Hepatocyte (in vitro differentiated cells): Measurements from ENCODE around the gene UTF1. TPM values are rescaled to one million over a fixed set of nuclear protein-coding genes. Genes with fewer than 3 reads are reported as not detected.

Source experiments
- DNase-seq: peaks from one replicate; pipeline ENCODE4 v3.0.0-alpha.2; 2016; ENCODE audit warnings: low spot score
- H2AFZ ChIP-seq: fragments of 200-600 bp; sonication (generic); 2 replicates; pipeline ENCODE4 v1.6.0; 2016; ENCODE audit warnings: antibody characterized with exemption, mild to moderate bottlenecking
- H3K27ac ChIP-seq: fragments of 200-600 bp; sonication (generic); 2 replicates; pipeline ENCODE4 v1.5.1; 2016; ENCODE audit warnings: mild to moderate bottlenecking
- H3K27me3 ChIP-seq: fragments of 200-600 bp; sonication (generic); 2 replicates; pipeline ENCODE4 v1.6.1; 2016
- H3K36me3 ChIP-seq: fragments of 200-600 bp; sonication (generic); replicated peaks from 2 replicates; pipeline ENCODE4 v1.5.1; 2016; ENCODE audit warnings: low read depth; ENCODE audit not compliant: insufficient read depth
- H3K4me1 ChIP-seq: fragments of 200-600 bp; sonication (generic); 2 replicates; pipeline ENCODE4 v1.5.1; 2016; ENCODE audit warnings: mild to moderate bottlenecking, moderate library complexity; ENCODE audit not compliant: insufficient read depth
- H3K4me2 ChIP-seq: fragments of 200-600 bp; sonication (generic); 2 replicates; pipeline ENCODE4 v1.6.0; 2016
- H3K4me3 ChIP-seq: fragments of 200-600 bp; sonication (generic); 2 replicates; pipeline ENCODE4 v1.5.1; 2016; ENCODE audit warnings: mild to moderate bottlenecking
- H3K79me2 ChIP-seq: fragments of 200-600 bp; sonication (generic); 2 replicates; pipeline ENCODE4 v1.6.0; 2017; ENCODE audit warnings: mild to moderate bottlenecking
- H3K9me2 ChIP-seq: fragments of 200-600 bp; sonication (generic); replicated peaks from 2 replicates; pipeline ENCODE4 v1.6.0; 2017; ENCODE audit warnings: mild to moderate bottlenecking; ENCODE audit not compliant: insufficient read depth
- H3K9me3 ChIP-seq: fragments of 200-600 bp; sonication (generic); 2 replicates; pipeline ENCODE4 v1.5.1; 2016; ENCODE audit warnings: low read depth, mild to moderate bottlenecking
- H4K20me1 ChIP-seq: fragments of 200-600 bp; sonication (generic); 2 replicates; pipeline ENCODE4 v1.6.0; 2016; ENCODE audit warnings: mild to moderate bottlenecking; ENCODE audit not compliant: insufficient read depth, poor library complexity, severe bottlenecking
- EZH2 ChIP-seq: fragments of 200-600 bp; sonication (generic); IDR thresholded peaks from 2 replicates; pipeline ENCODE4 v1.6.1; 2016; ENCODE audit warnings: antibody characterized with exemption, mild to moderate bottlenecking, borderline replicate concordance
- EZH2phosphoT487 ChIP-seq: fragments of 200-600 bp; sonication (generic); IDR thresholded peaks from one replicate; pipeline ENCODE4 v1.6.1; 2018; ENCODE audit warnings: antibody characterized with exemption, mild to moderate bottlenecking, low read depth, moderate library complexity; ENCODE audit not compliant: unreplicated experiment, severe bottlenecking
- WGBS: methylation state at CpG from one replicate; pipeline ENCODE4 v1.1.6; 2016; ENCODE audit warnings: low lambda C conversion rate; ENCODE audit errors: missing lambda C conversion rate; 5-methylcytosine and 5-hydroxymethylcytosine counted together
- polyA plus RNA-seq: library from polyadenylated mRNA; unstranded; fragments of >200 nt; fragmentation: Nextera tagmentation; extraction: Ambion mirVana; gene quantifications from 2 replicates; pipeline ENCODE4 v1.2.1, GENCODE V29; 2016
- total RNA-seq: library from RNA; depleted of rRNA; stranded (reverse); fragments of >200 nt; gene quantifications from 2 replicates; pipeline ENCODE4 v1.2.3, GENCODE V29; 2014
- TF ChIP-seq, protein P1 (sequence below): fragments of 200-600 bp; sonication (generic); IDR thresholded peaks from 2 replicates; pipeline ENCODE4 v1.5.1; 2016; ENCODE audit warnings: antibody characterized with exemption, mild to moderate bottlenecking; ENCODE audit not compliant: poor library complexity

The UTF1 gene
- total and polyA plus RNA-seq, 2 experiments from 2014 or later: not detected

DNA sequence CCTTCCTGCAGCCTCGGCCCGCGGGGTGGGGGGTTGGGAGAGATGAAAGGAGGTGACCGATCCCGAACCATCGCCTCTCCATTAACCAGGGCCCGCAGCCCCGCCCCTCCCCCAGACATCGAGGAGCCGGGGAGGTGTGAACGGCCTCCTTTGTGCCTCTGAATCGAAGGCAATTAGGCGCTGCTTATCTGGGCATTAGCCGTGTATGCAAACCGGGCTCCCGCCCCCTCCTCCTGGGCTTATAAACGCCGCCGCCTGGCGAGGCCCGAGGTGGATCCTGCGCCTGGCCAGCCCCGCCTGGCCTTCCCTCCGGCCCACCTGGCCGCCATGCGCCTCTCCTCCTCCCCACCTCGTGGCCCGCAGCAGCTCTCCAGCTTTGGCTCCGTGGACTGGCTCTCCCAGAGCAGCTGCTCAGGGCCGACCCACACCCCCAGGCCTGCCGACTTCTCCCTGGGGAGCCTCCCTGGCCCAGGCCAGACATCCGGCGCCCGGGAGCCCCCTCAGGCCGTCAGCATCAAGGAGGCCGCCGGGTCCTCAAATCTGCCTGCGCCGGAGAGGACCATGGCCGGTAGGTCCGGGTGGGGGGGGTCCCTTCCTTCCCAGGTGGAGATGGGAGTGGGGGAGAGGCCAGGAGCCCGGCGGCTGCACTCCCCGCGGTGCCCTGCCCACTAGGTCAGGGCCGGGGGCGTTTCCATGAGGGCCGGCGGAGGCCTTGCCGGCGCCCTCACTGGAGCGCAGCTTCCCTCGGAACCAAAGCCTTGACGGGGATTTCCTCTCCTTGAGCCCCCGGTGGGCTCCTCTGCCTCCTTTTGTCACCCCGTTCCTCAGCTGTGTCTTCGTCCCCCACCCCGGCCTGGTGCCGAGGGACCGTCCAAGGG is 7.8 kb downstream of the UTF1 start, which contains the start of gene VENTX:
Gene VENTX (plus strand): TSS at position 268 of the 878 bp plus-strand sequence. CDS start 60 bp downstream, at position 328.
- no peak for DNase-seq

DNA sequence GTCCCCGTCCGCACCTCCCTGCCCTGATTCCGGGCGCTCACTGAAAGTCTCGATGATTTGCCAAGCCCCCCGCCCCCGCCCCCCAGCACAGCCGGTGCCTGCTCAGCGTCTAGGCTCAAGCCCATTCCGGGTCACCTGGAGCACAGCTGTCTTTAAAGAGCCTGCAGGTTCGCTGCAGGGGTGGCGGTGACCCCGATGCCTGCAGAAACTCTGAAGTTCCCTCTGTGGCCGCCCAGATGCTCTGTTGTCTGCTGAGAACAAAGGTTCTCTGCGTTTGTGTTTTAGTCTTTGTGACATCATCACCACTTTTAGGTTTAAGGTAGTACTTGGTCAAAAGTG is 8.4 kb downstream of the UTF1 start:
- DNase-seq: no peak
- H2AFZ ChIP-seq: no peak overlapping the region
- no peaks in the 10 kb centered on the region for H3K36me3 ChIP-seq
- peaks cover 19% of the 10 kb centered on the region for H3K4me1 ChIP-seq
- H3K9me3 ChIP-seq: no peaks in the 10 kb centered on the region
- H3K4me3 ChIP-seq: no peak overlapping the region
- no peak overlapping the region for H3K4me2 ChIP-seq
- 19% methylated on average over 14 of the region's 15 CpGs for WGBS
- TF ChIP-seq, protein P1, sequence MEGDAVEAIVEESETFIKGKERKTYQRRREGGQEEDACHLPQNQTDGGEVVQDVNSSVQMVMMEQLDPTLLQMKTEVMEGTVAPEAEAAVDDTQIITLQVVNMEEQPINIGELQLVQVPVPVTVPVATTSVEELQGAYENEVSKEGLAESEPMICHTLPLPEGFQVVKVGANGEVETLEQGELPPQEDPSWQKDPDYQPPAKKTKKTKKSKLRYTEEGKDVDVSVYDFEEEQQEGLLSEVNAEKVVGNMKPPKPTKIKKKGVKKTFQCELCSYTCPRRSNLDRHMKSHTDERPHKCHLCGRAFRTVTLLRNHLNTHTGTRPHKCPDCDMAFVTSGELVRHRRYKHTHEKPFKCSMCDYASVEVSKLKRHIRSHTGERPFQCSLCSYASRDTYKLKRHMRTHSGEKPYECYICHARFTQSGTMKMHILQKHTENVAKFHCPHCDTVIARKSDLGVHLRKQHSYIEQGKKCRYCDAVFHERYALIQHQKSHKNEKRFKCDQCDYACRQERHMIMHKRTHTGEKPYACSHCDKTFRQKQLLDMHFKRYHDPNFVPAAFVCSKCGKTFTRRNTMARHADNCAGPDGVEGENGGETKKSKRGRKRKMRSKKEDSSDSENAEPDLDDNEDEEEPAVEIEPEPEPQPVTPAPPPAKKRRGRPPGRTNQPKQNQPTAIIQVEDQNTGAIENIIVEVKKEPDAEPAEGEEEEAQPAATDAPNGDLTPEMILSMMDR: no peak
- TF ChIP-seq EZH2 (peak; percentile 54), EZH2phosphoT487 (no peak)
- no peak overlapping the region for H3K27ac ChIP-seq
- H4K20me1 ChIP-seq: no peaks in the 10 kb centered on the region
- H3K27me3 ChIP-seq: peaks cover 56% of the 10 kb centered on the region
- no peaks in the 10 kb centered on the region for H3K9me2 ChIP-seq
- no peaks in the 10 kb centered on the region for H3K79me2 ChIP-seq

More for the DNA sequence above, 7.8 kb downstream of the UTF1 start, which contains the start of gene VENTX:
- Histone ChIP-seq H4K20me1 (no peaks in the 10 kb centered on the region), H3K36me3 (no peaks in the 10 kb centered on the region), H3K79me2 (no peaks in the 10 kb centered on the region), H3K27me3 (peaks cover 62% of the 10 kb centered on the region), H3K4me3 (no peak within 1 kb of the TSS), H3K9me2 (no peaks in the 10 kb centered on the region), H3K4me2 (peak within 1 kb of the TSS; percentile 82), H3K4me1 (peaks cover 19% of the 10 kb centered on the region), H3K9me3 (no peaks in the 10 kb centered on the region), H3K27ac (no peak within 1 kb of the TSS), H2AFZ (peak within 1 kb of the TSS; percentile 45)
- 3% methylated on average over 31 of the region's 60 CpGs for WGBS
- peak; percentile 9 for TF ChIP-seq EZH2
- TF ChIP-seq EZH2phosphoT487: peak; percentile 16
- TF ChIP-seq, protein P1: no peak

DNA sequence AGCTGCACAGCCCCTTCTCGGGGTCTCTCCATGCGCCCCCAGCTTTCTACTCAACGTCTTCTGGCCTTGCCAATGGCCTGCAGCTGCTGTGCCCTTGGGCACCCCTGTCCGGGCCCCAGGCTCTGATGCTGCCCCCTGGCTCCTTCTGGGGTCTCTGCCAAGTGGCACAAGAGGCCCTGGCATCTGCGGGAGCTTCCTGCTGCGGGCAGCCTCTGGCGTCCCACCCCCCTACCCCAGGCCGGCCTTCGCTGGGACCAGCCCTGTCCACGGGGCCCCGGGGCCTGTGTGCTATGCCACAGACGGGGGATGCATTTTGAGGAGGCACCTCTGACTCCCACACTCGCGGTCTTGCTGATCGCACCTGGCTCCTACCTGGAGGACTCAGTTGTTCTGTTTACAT is 10.0 kb downstream of the UTF1 start:
- Histone ChIP-seq H3K9me3 (no peaks in the 10 kb centered on the region), H3K79me2 (no peaks in the 10 kb centered on the region), H3K27me3 (peaks cover 46% of the 10 kb centered on the region), H3K36me3 (no peaks in the 10 kb centered on the region), H4K20me1 (no peaks in the 10 kb centered on the region), H3K4me3 (no peak overlapping the region), H3K9me2 (no peaks in the 10 kb centered on the region), H3K4me1 (peaks cover 19% of the 10 kb centered on the region), H3K4me2 (no peak overlapping the region), H3K27ac (no peak overlapping the region), H2AFZ (no peak overlapping the region)
- TF ChIP-seq EZH2phosphoT487 (no peak), EZH2 (no peak)
- TF ChIP-seq, protein P1: no peak
- DNase-seq: no peak
- 94% methylated on average over 15 of the region's 15 CpGs for WGBS
